ENCODE results near the gene MIER2. TPM values are rescaled to one million over a fixed set of nuclear protein-coding genes. Genes with fewer than 3 reads are reported as not detected.
"Not testable (repeated sequence)": the region's sequence is repeated elsewhere in the genome, so short reads cannot be mapped to it uniquely, and the experiment has no call there.

The MIER2 gene, protein sequence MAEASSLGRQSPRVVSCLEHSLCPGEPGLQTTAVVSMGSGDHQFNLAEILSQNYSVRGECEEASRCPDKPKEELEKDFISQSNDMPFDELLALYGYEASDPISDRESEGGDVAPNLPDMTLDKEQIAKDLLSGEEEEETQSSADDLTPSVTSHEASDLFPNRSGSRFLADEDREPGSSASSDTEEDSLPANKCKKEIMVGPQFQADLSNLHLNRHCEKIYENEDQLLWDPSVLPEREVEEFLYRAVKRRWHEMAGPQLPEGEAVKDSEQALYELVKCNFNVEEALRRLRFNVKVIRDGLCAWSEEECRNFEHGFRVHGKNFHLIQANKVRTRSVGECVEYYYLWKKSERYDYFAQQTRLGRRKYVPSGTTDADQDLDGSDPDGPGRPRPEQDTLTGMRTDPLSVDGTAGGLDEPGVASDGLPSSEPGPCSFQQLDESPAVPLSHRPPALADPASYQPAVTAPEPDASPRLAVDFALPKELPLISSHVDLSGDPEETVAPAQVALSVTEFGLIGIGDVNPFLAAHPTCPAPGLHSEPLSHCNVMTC
- 14.6 and 15.0 TPM in 2 replicates for total RNA-seq

DNA sequence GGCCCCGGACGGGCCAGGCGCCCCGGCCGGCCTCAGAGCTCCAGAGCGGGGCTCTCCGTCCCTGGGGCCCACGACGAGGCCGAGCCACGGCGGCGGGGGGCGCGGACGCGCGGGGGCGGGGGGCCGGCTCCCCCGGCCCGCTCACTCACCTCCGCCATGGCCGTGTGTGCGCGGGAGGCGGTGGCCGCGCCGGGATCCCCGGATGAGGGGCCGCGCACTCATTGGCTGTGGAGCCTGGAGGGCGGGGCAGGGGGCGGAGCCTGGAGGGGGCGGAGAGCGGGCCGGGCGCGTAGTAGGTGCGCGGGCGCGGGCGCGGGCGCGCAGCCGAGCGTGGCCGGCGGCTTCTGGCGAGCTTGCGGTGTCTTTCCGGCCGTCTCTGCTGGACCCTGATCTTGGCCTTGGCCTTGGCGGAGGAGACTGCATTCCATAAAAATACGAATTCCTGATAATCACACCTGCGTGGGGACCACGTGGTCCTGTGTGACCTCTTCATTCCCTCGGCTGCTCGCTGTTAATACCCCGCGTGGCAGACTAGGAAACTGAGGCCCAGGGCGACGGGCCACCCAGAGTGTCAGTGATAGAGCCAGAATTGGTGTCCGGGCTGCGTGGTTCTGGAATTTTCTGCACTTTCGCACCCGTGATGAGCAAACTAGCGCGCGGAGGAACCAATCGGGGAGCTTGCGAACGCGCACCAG lies at the start of gene MIER2:
MIER2 (minus strand) TSS at position 172 of the 695 bp plus-strand sequence; CDS start at position 158, 14 bp downstream.
- no peaks in the 10 kb centered on the region for H3K9me3 Mint-ChIP-seq
- ATAC-seq (ENCODE audit: low read depth) (peak; percentile 96), DNase-seq (peak; percentile 98)
- no peak for TF ChIP-seq CTCF (IDR thresholded peaks at IDR 0.05)
- H3K36me3 Mint-ChIP-seq (ENCODE audit: low read depth), result peaks cover 11% of the 10 kb centered on the region
- no peaks in the 10 kb centered on the region for H3K27me3 Mint-ChIP-seq
- H3K4me3 Mint-ChIP-seq, result peak within 1 kb of the TSS; percentile 85
- ChIA-PET CTCF (interaction anchor here (0.8 kb wide), 1 partner anchor 162 kb away, joined by 4 read pairs; no protein-coding TSS in a partner anchor), POLR2A (no interaction called here)
- intact Hi-C loops (cut with micrococcal nuclease), result loop anchor here (10.0 kb wide), 1 partner anchor 160 kb away; the partner anchor contains the start of gene TPGS1
- peak within 1 kb of the TSS; percentile 74 for H3K27ac Mint-ChIP-seq
- H3K4me1 Mint-ChIP-seq, result peaks cover 49% of the 10 kb centered on the region

DNA sequence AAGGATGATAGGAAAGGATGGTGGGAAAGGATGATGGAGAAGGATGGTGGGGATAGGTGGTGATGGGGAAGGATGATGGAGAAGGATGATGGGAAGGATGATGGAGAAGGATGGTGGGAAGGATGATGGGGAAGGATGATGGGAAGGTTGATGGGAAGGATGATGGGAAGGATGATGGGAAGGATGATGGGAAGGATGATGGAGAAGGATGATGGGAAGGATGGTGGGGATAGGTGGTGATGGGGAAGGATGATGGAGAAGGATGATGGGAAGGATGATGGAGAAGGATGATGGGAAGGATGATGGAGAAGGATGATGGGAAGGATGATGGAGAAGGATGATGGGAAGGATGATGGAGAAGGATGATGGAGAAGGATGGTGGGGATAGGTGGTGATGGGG lies 49.0 kb upstream of the MIER2 start:
- not testable (repeated sequence) for H3K4me3 Mint-ChIP-seq

GRCh38 chr19:392375-392970 lies 47.9 kb upstream of the MIER2 start:
- no peak overlapping the region for H3K27ac Mint-ChIP-seq
- ChIA-PET POLR2A (no interaction called here), CTCF (no interaction called here)
- DNase-seq, result no peak
- peaks cover 10% of the 10 kb centered on the region for H3K27me3 Mint-ChIP-seq
- H3K9me3 Mint-ChIP-seq, result peaks cover 7% of the 10 kb centered on the region
- no peak for TF ChIP-seq CTCF (IDR thresholded peaks at IDR 0.05)
- no peak overlapping the region for H3K4me3 Mint-ChIP-seq
- H3K4me1 Mint-ChIP-seq, result no peaks in the 10 kb centered on the region
- intact Hi-C loops (cut with micrococcal nuclease), result no loop called here
- no peaks in the 10 kb centered on the region for H3K36me3 Mint-ChIP-seq (ENCODE audit: low read depth)
- ATAC-seq (ENCODE audit: low read depth), result no peak

More for the DNA sequence above, 49.0 kb upstream of the MIER2 start:
- ATAC-seq (ENCODE audit: low read depth); intact Hi-C loops (cut with micrococcal nuclease); H3K27me3 Mint-ChIP-seq; POLR2A ChIA-PET; H3K4me1 Mint-ChIP-seq; H3K9me3 Mint-ChIP-seq; H3K36me3 Mint-ChIP-seq (ENCODE audit: low read depth); CTCF ChIA-PET; DNase-seq: not testable (repeated sequence)
- H3K27ac Mint-ChIP-seq, result peak overlapping the region; percentile 9

- POLR2A ChIA-PET, result no interaction called here
- intact Hi-C loops (cut with micrococcal nuclease), result no loop called here
- Mint-ChIP-seq H3K9me3 (peaks cover 7% of the 10 kb centered on the region), H3K27ac (no peak overlapping the region), H3K36me3 (ENCODE audit: low read depth) (no peaks in the 10 kb centered on the region), H3K4me1 (no peaks in the 10 kb centered on the region), H3K4me3 (no peak overlapping the region), H3K27me3 (peaks cover 14% of the 10 kb centered on the region)
- CTCF ChIA-PET, result no interaction called here
- no peak for DNase-seq
- no peak for ATAC-seq (ENCODE audit: low read depth)
- no peak for TF ChIP-seq CTCF (IDR thresholded peaks at IDR 0.05)
Measured at GRCh38 chr19:391726-392374, 47.3 kb upstream of the MIER2 start.

DNA sequence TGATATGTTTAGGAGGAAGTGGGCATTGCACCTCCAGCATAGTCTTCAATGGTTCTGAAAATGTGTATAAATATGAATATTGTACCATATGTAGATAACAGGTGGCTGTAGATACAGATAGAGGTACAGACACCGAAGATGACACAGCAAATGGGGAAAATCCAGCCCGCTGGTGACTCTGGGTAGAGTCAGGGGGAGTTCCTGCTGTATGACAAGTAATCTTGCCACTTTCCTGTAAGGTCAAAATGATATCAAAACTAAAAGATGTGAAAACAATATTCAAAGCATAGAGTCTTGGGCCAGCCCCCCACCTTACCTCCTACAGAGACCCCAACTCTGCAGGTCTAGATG lies 46.6 kb upstream of the MIER2 start:
- no peak for ATAC-seq (ENCODE audit: low read depth)
- no peaks in the 10 kb centered on the region for H3K4me1 Mint-ChIP-seq
- no peak for TF ChIP-seq CTCF (IDR thresholded peaks at IDR 0.05)

More for the DNA sequence above, 46.6 kb upstream of the MIER2 start:
- Mint-ChIP-seq H3K27ac (no peak overlapping the region), H3K36me3 (ENCODE audit: low read depth) (no peaks in the 10 kb centered on the region), H3K4me3 (no peak overlapping the region), H3K9me3 (peaks cover 7% of the 10 kb centered on the region), H3K27me3 (peaks cover 18% of the 10 kb centered on the region)
- intact Hi-C loops (cut with micrococcal nuclease), result no loop called here
- POLR2A ChIA-PET, result no interaction called here
- CTCF ChIA-PET, result no interaction called here
- DNase-seq, result no peak

All from activated B cell treated with CpG ODN at 0.5 μM for 24 hours (primary cell).